ENCODE results near the gene SH2D5.

DNA sequence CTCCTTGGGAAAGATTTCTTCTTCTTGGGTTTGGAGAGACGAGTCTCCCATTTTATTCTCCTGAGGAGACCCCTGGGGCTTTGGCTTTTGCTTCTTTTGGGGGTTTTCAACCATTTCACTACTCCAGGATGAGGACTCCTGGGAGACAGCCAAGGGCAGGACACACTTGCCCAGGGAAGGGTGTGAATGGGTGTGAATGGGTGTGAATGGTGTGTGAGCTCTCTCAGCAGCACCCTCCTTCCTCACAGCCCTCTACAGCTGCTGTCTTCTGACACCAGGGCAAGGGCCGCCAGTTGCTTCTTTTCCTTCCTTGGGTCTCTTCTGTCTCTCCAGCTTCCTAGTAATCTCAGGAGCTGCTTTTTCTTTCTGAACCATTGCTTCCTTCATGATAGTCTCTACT, 38.9 kb downstream of the SH2D5 start:
- TF ChIP-seq, protein P1, sequence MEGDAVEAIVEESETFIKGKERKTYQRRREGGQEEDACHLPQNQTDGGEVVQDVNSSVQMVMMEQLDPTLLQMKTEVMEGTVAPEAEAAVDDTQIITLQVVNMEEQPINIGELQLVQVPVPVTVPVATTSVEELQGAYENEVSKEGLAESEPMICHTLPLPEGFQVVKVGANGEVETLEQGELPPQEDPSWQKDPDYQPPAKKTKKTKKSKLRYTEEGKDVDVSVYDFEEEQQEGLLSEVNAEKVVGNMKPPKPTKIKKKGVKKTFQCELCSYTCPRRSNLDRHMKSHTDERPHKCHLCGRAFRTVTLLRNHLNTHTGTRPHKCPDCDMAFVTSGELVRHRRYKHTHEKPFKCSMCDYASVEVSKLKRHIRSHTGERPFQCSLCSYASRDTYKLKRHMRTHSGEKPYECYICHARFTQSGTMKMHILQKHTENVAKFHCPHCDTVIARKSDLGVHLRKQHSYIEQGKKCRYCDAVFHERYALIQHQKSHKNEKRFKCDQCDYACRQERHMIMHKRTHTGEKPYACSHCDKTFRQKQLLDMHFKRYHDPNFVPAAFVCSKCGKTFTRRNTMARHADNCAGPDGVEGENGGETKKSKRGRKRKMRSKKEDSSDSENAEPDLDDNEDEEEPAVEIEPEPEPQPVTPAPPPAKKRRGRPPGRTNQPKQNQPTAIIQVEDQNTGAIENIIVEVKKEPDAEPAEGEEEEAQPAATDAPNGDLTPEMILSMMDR (IDR thresholded peaks at IDR 0.05; ENCODE audit: extremely low read depth in 1 of 2, insufficient read depth in 1 of 2, low read depth in 1 of 2, low read length in 2 of 2): no peak
- TF ChIP-seq POLR2A (IDR thresholded peaks at IDR 0.05; ENCODE audit: low read depth, low read length): no peak
- no peak for TF ChIP-seq FOS (IDR thresholded peaks at IDR 0.05; ENCODE audit: borderline replicate concordance, insufficient read depth, low read length)
- TF ChIP-seq MAX (IDR thresholded peaks at IDR 0.05; ENCODE audit: insufficient read depth, insufficient read length): no peak
- no peak for TF ChIP-seq POLR2AphosphoS5 (IDR thresholded peaks at IDR 0.05; ENCODE audit: insufficient read depth, low read depth, low read length)

Data from endothelial cell of umbilical vein (primary cell).